ENCODE data around the gene ODF2. TPM values are rescaled to one million over a fixed set of nuclear protein-coding genes. Genes with fewer than 3 reads are reported as not detected.

The ODF2 gene
- total RNA-seq, 4 donors from 2014 or later: 13.4 to 22.2 (median 16.5) TPM

DNA sequence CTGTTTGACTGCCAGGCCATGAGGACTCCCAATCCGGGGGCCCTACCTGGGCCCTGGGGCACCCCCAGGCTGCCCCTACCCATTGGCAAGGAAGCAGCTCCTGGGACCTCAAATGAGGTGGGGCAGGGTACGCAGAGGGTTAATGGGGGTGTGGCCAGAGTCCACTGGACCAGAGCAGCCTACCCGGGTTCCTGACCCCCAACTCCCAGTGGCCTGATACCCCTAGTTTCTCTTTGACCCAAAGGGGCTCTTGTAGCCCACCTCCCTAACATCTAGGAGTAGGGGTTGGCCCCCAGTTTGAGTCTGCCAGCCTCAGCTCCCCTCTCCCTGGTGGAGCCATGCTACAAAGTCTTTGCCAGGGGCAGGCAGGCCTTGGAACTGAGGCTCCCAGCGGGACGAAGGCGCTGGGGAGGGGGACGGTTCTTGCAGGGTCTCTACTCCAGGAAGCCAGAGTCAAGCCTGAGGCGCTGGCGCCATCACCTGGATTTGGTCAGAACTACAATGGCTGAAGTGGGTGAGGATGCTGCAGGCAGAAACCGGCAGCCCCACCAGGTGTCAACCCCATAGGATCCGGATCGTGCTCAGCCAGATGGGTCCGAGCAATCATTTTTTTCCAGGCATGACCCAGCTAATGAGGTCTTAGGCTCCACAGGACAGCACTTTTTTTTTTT lies 43.6 kb upstream of the ODF2 start:
- TF ChIP-seq, protein P1, sequence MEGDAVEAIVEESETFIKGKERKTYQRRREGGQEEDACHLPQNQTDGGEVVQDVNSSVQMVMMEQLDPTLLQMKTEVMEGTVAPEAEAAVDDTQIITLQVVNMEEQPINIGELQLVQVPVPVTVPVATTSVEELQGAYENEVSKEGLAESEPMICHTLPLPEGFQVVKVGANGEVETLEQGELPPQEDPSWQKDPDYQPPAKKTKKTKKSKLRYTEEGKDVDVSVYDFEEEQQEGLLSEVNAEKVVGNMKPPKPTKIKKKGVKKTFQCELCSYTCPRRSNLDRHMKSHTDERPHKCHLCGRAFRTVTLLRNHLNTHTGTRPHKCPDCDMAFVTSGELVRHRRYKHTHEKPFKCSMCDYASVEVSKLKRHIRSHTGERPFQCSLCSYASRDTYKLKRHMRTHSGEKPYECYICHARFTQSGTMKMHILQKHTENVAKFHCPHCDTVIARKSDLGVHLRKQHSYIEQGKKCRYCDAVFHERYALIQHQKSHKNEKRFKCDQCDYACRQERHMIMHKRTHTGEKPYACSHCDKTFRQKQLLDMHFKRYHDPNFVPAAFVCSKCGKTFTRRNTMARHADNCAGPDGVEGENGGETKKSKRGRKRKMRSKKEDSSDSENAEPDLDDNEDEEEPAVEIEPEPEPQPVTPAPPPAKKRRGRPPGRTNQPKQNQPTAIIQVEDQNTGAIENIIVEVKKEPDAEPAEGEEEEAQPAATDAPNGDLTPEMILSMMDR (IDR thresholded peaks at IDR 0.05; ENCODE audit: low read depth): no peak

- TF ChIP-seq, protein P1 (IDR thresholded peaks at IDR 0.05; ENCODE audit: low read depth): no peak
Measured at GRCh38 chr9:128414461-128414860, 41.3 kb upstream of the ODF2 start.

DNA sequence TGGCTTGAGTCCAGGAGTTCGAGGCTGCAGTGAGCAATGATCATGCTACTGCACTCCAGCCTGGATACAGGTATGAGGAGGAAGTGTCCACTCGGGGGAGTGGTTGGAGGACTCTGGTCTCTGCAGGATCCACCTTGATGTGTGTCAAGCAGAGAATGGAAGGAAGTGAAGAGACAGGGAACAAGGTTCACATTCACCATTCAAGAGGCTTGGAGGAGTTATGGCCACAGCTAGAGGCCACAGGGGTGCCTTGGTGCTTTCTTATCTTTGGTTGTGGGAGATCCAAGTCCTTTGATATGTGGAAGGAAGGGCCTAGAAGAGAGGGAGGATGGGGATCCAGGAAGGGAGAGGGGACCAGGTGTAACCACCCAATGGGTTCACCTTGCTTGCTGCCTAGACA lies 40.5 kb upstream of the ODF2 start:
- TF ChIP-seq, protein P1 (IDR thresholded peaks at IDR 0.05; ENCODE audit: low read depth): no peak

DNA sequence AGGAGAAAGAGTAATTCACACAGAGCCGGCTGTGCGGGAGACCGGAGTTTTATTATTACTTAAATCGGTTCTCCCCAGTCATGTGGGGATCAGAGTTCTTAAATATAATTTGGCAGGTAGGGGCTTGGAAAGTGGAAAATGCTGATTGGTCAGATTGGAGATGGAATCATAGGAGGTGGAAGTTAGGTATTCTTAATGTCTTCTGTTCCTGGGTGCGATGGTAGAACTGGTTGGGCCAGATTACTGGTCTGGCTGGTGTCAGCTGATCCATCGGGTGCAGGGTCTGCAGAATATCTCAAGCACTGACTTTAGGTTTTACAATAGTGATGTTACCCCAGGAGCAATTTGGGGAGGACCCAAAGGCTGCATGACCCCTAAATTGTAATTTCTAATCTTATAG lies 39.8 kb upstream of the ODF2 start:
- TF ChIP-seq, protein P1 (IDR thresholded peaks at IDR 0.05; ENCODE audit: low read depth): no peak

DNA sequence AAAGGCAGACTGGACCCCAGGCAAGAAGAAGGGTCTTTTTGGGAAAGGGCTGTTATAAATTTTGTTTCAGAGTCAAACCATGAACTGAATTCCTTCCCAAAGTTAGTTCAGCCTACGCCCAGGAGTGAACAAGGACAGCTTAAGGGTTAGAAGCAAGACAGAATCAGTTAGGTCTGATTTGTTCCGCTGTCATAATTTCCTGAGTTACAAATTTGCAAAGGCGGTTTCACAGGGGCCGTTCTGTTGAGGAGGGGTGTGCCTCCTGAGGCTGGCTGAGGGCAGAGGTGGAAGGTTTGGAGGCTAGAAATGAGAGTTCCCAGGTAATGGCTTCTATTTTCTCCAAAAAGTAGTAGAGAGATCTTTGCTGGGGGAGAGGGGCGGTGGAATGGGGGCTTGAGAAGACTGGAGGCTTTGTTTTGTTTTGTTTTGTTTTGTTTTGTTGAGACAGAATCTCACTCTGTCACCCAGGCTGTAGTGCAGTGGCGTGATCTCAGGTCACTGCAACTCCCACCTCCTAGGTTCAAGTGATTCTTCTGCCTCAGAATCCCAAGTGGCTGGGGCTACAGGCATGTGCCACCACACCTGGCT lies 39.3 kb upstream of the ODF2 start:
- TF ChIP-seq, protein P1 (IDR thresholded peaks at IDR 0.05; ENCODE audit: low read depth): no peak

- TF ChIP-seq, protein P1 (IDR thresholded peaks at IDR 0.05; ENCODE audit: low read depth): no peak
Measured at GRCh38 chr9:128419061-128419925, 36.5 kb upstream of the ODF2 start.

DNA sequence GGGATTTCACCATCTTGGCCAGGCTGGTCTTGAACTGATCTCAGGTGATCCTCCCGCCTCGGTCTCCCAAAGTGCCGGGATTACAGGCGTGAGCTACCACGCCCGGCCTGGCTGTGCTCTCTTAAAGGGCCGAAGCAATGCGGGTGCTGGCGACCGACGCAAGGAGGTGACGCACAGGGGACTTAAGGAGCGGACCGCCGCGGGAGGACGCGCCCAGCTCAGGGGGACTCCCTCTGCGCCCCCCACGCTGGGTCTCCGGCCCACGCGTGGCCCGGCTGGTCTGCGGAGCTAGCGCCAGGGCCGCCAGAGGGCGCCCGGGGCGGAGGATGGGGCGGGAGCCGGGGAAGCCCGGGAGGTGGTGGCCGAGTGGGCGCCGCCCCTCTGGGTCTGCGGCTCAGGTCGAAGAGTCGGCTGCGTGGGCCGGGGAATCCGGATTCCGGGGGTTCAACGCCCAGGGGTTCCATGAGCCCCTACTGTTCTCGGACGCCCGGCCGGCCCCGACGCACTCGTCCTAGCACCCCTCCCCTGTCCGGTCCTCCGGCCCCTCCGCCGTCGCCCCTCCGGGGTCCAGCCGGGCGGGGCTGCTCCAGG lies 35.7 kb upstream of the ODF2 start:
- TF ChIP-seq, protein P1 (IDR thresholded peaks at IDR 0.05; ENCODE audit: low read depth): no peak
